Measurements from ENCODE around the gene DNAJB8. TPM values are rescaled to one million over a fixed set of nuclear protein-coding genes. Genes with fewer than 3 reads are reported as not detected.
A peak's percentile ranks its signal among the peaks of the same experiment; 100 is the strongest.

DNAJB8 gene
- total and polyA plus RNA-seq, 4 donors, result not detected

- Histone ChIP-seq H3K4me1 (ENCODE audit: control insufficient read depth in 4 of 4, insufficient read depth in 4 of 4, low read length in 3 of 4) (peaks cover 4 to 11% (median 8%) of the 10 kb centered on the region in 4 donors), H3K27ac (ENCODE audit: low read depth in 1 of 2, low read length in 2 of 2) (no peak overlapping the region), H3K4me3 (ENCODE audit: low read depth in 1 of 3, low read length in 3 of 3) (no peak overlapping the region), H3K27me3 (ENCODE audit: control insufficient read depth in 4 of 4, insufficient read depth in 4 of 4, low read length in 3 of 4) (peaks cover under 1 to 16% (median 3%) of the 10 kb centered on the region in 4 donors), H3K9me3 (ENCODE audit: control insufficient read depth in 4 of 4, low read length in 3 of 4) (no peaks in the 10 kb centered on the region), H3K36me3 (ENCODE audit: control insufficient read depth in 4 of 4, insufficient read depth in 3 of 4, low read depth in 1 of 4, low read length in 3 of 4) (no peaks in the 10 kb centered on the region), H3K9ac (ENCODE audit: low read depth in 1 of 2, low read length in 2 of 2) (no peak overlapping the region)
- no peak for DNase-seq (ENCODE audit: low spot score)
- WGBS, result 85% methylated on average over 15 of the region's 15 CpGs
- no peak for TF ChIP-seq FOXA1 (IDR thresholded peaks at IDR 0.05)
- TF ChIP-seq EGR1 (IDR thresholded peaks at IDR 0.05; ENCODE audit: low read depth in 2 of 2), result no peak
- TF ChIP-seq HNF4G (IDR thresholded peaks at IDR 0.05), result no peak
- no peak for TF ChIP-seq NR2F2 (IDR thresholded peaks at IDR 0.05)
- TF ChIP-seq CTCF (IDR thresholded peaks at IDR 0.05; ENCODE audit: low read depth, low read length, missing input control), result no peak
- TF ChIP-seq HNF4A (conservative IDR thresholded peaks at IDR 0.05), result no peak
- TF ChIP-seq MAX (IDR thresholded peaks at IDR 0.05), result no peak
- no peak for TF ChIP-seq RAD21 (IDR thresholded peaks at IDR 0.05)
- TF ChIP-seq YY1 (IDR thresholded peaks at IDR 0.05), result no peak
- TF ChIP-seq JUND (IDR thresholded peaks at IDR 0.05), result no peak
- TF ChIP-seq GABPA (IDR thresholded peaks at IDR 0.05 in 1 of 2, conservative IDR thresholded peaks at IDR 0.05 in 1 of 2), result no peak
Observed at GRCh38 chr3:128498901-128499530, 32.3 kb upstream of the DNAJB8 start.

GRCh38 chr3:128498127-128498626 lies 31.5 kb upstream of the DNAJB8 start:
- H3K27me3 ChIP-seq (ENCODE audit: control insufficient read depth in 4 of 4, insufficient read depth in 4 of 4, low read length in 3 of 4), result peaks cover 2 to 21% (median 4%) of the 10 kb centered on the region in 4 donors
- peak overlapping the region in 1 of 3 donors; percentile 62 for H3K4me3 ChIP-seq (ENCODE audit: low read depth in 1 of 3, low read length in 3 of 3)
- H3K36me3 ChIP-seq (ENCODE audit: control insufficient read depth in 4 of 4, insufficient read depth in 3 of 4, low read depth in 1 of 4, low read length in 3 of 4), result no peaks in the 10 kb centered on the region
- H3K9ac ChIP-seq (ENCODE audit: low read depth in 1 of 2, low read length in 2 of 2), result no peak overlapping the region
- WGBS, result 34% methylated on average over 5 of the region's 5 CpGs
- TF ChIP-seq JUND (IDR thresholded peaks at IDR 0.05) (no peak), REST (IDR thresholded peaks at IDR 0.05) (no peak), TAF1 (conservative IDR thresholded peaks at IDR 0.05) (no peak), FOXA2 (IDR thresholded peaks at IDR 0.05) (no peak), FOXA1 (IDR thresholded peaks at IDR 0.05) (no peak), CTCF (IDR thresholded peaks at IDR 0.05; ENCODE audit: low read depth, low read length, missing input control) (no peak), RAD21 (IDR thresholded peaks at IDR 0.05) (no peak), HNF4G (IDR thresholded peaks at IDR 0.05) (no peak), RXRA (IDR thresholded peaks at IDR 0.05) (no peak)
- no peaks in the 10 kb centered on the region for H3K9me3 ChIP-seq (ENCODE audit: control insufficient read depth in 4 of 4, low read length in 3 of 4)
- no peak overlapping the region for H3K27ac ChIP-seq (ENCODE audit: low read depth in 1 of 2, low read length in 2 of 2)
- DNase-seq (ENCODE audit: low spot score), result no peak
- H3K4me1 ChIP-seq (ENCODE audit: control insufficient read depth in 4 of 4, insufficient read depth in 4 of 4, low read length in 3 of 4), result peaks cover 4 to 11% (median 8%) of the 10 kb centered on the region in 4 donors
